Breast epithelium (tissue), 3 donors: ENCODE results near the gene ANXA4.

ENCODE experiments used
- POLR2A ChIP-seq: fragments of 450-650 bp; IDR thresholded peaks from one replicate; pipeline ENCODE4 v1.6.1; 2016; ENCODE audit warnings: antibody characterized with exemption, mild to moderate bottlenecking, moderate library complexity
- POLR2AphosphoS5 ChIP-seq, 3 donors: sonication (generic); formaldehyde crosslinking; IDR thresholded peaks; one replicate each; pipeline ENCODE4 v1.6.1; 2017; ENCODE audit warnings: antibody characterized with exemption in 3 of 3
- TF ChIP-seq, protein P1 (sequence below), 3 donors: fragments of 450-650 bp; IDR thresholded peaks; one replicate each; pipeline ENCODE4 v1.5.1; 2016 to 2017; ENCODE audit warnings: antibody characterized with exemption in 3 of 3, mild to moderate bottlenecking in 3 of 3, moderate library complexity in 3 of 3

DNA sequence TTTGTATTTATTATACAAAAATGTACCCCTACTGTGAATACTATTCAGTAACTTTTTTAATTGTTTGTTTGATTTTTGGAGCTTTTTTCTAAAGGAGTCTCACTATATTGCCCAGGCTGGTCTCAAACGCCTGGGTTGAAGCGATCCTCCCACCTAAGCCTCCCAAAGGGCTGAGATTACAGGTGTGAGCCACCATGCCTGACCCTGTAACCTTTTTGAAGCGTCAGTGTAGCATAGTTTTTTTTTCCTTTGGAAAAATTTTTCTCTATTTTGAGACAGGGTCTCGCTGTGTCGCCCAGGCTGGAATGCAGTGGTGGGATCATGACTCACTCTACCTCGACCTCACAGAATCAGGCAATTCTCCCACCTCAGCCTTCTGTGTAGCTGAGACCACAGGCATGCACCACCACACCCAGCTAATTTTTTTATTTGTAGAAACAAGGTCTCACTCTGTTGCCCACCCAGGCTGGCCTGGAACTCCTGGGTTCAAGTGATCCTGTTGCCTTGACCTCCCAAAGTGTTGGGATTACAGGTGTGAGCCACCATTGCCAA is 89.5 kb downstream of the ANXA4 start:
- TF ChIP-seq, protein P1, sequence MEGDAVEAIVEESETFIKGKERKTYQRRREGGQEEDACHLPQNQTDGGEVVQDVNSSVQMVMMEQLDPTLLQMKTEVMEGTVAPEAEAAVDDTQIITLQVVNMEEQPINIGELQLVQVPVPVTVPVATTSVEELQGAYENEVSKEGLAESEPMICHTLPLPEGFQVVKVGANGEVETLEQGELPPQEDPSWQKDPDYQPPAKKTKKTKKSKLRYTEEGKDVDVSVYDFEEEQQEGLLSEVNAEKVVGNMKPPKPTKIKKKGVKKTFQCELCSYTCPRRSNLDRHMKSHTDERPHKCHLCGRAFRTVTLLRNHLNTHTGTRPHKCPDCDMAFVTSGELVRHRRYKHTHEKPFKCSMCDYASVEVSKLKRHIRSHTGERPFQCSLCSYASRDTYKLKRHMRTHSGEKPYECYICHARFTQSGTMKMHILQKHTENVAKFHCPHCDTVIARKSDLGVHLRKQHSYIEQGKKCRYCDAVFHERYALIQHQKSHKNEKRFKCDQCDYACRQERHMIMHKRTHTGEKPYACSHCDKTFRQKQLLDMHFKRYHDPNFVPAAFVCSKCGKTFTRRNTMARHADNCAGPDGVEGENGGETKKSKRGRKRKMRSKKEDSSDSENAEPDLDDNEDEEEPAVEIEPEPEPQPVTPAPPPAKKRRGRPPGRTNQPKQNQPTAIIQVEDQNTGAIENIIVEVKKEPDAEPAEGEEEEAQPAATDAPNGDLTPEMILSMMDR (IDR thresholded peaks at IDR 0.05): no peak
- TF ChIP-seq POLR2A (no peak), POLR2AphosphoS5 (IDR thresholded peaks at IDR 0.05) (no peak)
